SK-N-SH (cell line): ENCODE data around the gene ADRA1B. TPM values are rescaled to one million over a fixed set of nuclear protein-coding genes. Genes with fewer than 3 reads are reported as not detected.
A peak's percentile ranks its signal among the peaks of the same experiment; 100 is the strongest.

Source experiments
- CTCF ChIA-PET: fragments of 300-600, 350-600 bp; formaldehyde crosslinking; extraction: SDS; loops from one replicate; lab custom pipeline; 2021; lab: Yijun Ruan, JAX
- POLR2A ChIA-PET: fragments of 350-600 bp; sonication (Branson Sonifier 250); formaldehyde crosslinking; extraction: SDS; loops from one replicate; lab custom pipeline; 2020; ENCODE audit warnings: antibody characterized with exemption, inconsistent platforms; lab: Yijun Ruan, JAX
- DNase-seq: peaks from one replicate; pipeline ENCODE4 v3.0.0; 2012
- H2AFZ ChIP-seq: fragments of 200-600 bp; sonication (generic); 2 replicates; pipeline ENCODE4 v1.8.1; 2016; ENCODE audit warnings: antibody characterized with exemption, mild to moderate bottlenecking, low read depth
- H3F3A ChIP-seq: fragments of 200-600 bp; sonication (generic); replicated peaks from 2 replicates; pipeline ENCODE3; 2016; ENCODE audit warnings: antibody characterized with exemption, mild to moderate bottlenecking; ENCODE audit not compliant: insufficient read depth
- H3K27ac ChIP-seq, 2 experiments: fragments of 200-500 bp in 1 of 2; fragments of 200-600 bp in 1 of 2; sonication (Bioruptor generic) in 1 of 2; sonication (generic), shearing (Covaris generic) in 1 of 2; 2 replicates each; pipeline versions ENCODE4 v1.5.1 to v1.6.1; 2014 to 2016; ENCODE audit warnings: low read depth in 2 of 2, inconsistent platforms in 1 of 2, low read length in 1 of 2, mild to moderate bottlenecking in 1 of 2, mixed read lengths in 1 of 2
- H3K27me3 ChIP-seq: fragments of 200-600 bp; sonication (generic), shearing (Covaris generic); 2 replicates; pipeline ENCODE4 v1.6.1; 2016; ENCODE audit warnings: mixed run types; ENCODE audit not compliant: insufficient read depth
- H3K36me3 ChIP-seq, 2 experiments: fragments of 200-500 bp in 1 of 2; fragments of 200-600 bp in 1 of 2; sonication (Bioruptor generic) in 1 of 2; sonication (generic) in 1 of 2; replicated peaks in 1 of 2; 2 replicates each; pipeline versions ENCODE3 to v1.5.1; 2014 to 2016; ENCODE audit warnings: low read length in 1 of 2, mild to moderate bottlenecking in 1 of 2; ENCODE audit not compliant: insufficient read depth in 2 of 2, control insufficient read depth in 1 of 2
- H3K4me1 ChIP-seq, 2 experiments: fragments of 200-500 bp in 1 of 2; fragments of 200-600 bp in 1 of 2; sonication (Bioruptor generic) in 1 of 2; sonication (generic), shearing (Covaris generic) in 1 of 2; 2 replicates each; pipeline versions ENCODE4 v1.5.1 to v1.6.1; 2014 to 2016; ENCODE audit warnings: low read depth in 1 of 2, low read length in 1 of 2, mixed run types in 1 of 2; ENCODE audit not compliant: insufficient read depth in 2 of 2, control insufficient read depth in 1 of 2
- H3K4me2 ChIP-seq: fragments of 200-600 bp; sonication (generic), shearing (Covaris generic); 2 replicates; pipeline ENCODE4 v1.6.1; 2017; ENCODE audit warnings: mixed run types
- H3K4me3 ChIP-seq, 2 experiments: fragments of 200-500 bp in 1 of 2; fragments of 200-600 bp in 1 of 2; sonication (Bioruptor generic) in 1 of 2; sonication (generic), shearing (Covaris generic) in 1 of 2; 2 replicates each; pipeline versions ENCODE4 v1.5.1 to v1.8.1; 2014 to 2016; ENCODE audit warnings: low read depth in 2 of 2, inconsistent platforms in 1 of 2, low read length in 1 of 2, mild to moderate bottlenecking in 1 of 2, mixed read lengths in 1 of 2, moderate library complexity in 1 of 2
- H3K79me2 ChIP-seq: fragments of 200-600 bp; sonication (generic); 2 replicates; pipeline ENCODE4 v1.8.1; 2017; ENCODE audit warnings: mild to moderate bottlenecking; ENCODE audit not compliant: insufficient read depth
- H3K9ac ChIP-seq: fragments of 200-600 bp; sonication (generic); 2 replicates; pipeline ENCODE4 v1.6.1; 2017; ENCODE audit warnings: mixed run types
- H3K9me2 ChIP-seq: fragments of 200-600 bp; sonication (generic); 2 replicates; pipeline ENCODE4 v1.6.1; 2017; ENCODE audit warnings: mixed run types
- H3K9me3 ChIP-seq: fragments of 200-600 bp; sonication (generic); 2 replicates; pipeline ENCODE4 v1.6.1; 2017; ENCODE audit warnings: mixed run types, mild to moderate bottlenecking, moderate library complexity
- H4K20me1 ChIP-seq: fragments of 200-600 bp; sonication (generic); 2 replicates; pipeline ENCODE4 v1.6.1; 2017; ENCODE audit warnings: mild to moderate bottlenecking, mixed run types; ENCODE audit not compliant: insufficient read depth
- EP300 ChIP-seq, 2 experiments: IDR thresholded peaks; 2 replicates each; pipeline versions ENCODE4 v1.4.0 to v1.6.1; 2012; ENCODE audit warnings: borderline replicate concordance in 1 of 2, low read depth in 1 of 2, low read length in 1 of 2
- FOSL2 ChIP-seq: IDR thresholded peaks from 2 replicates; pipeline ENCODE4 v1.4.0; 2012; ENCODE audit warnings: low read depth, mild to moderate bottlenecking, moderate library complexity, borderline replicate concordance
- IRF3 ChIP-seq: fragments of 150-350 bp; IDR thresholded peaks from 2 replicates; pipeline ENCODE4 v1.6.1; 2016; ENCODE audit warnings: mild to moderate bottlenecking, low read depth, low read length
- JUND ChIP-seq: IDR thresholded peaks from 2 replicates; pipeline ENCODE4 v1.4.0; 2012
- MAX ChIP-seq: IDR thresholded peaks from 2 replicates; pipeline ENCODE4 v1.4.0; 2012; ENCODE audit warnings: low read depth
- MXI1 ChIP-seq: IDR thresholded peaks from 2 replicates; pipeline ENCODE4 v1.6.1; 2012; ENCODE audit warnings: mild to moderate bottlenecking, low read depth, low read length, improper control_type of control experiment
- NFIC ChIP-seq: IDR thresholded peaks from 2 replicates; pipeline ENCODE4 v1.4.0; 2012; ENCODE audit warnings: borderline replicate concordance
- NRF1 ChIP-seq: IDR thresholded peaks from 2 replicates; pipeline ENCODE4 v1.6.1; 2012; ENCODE audit warnings: low read depth, mild to moderate bottlenecking, low read length
- POLR2AphosphoS5 ChIP-seq: IDR thresholded peaks from 2 replicates; pipeline ENCODE4 v1.6.1; 2012; ENCODE audit warnings: low read depth, low read length
- RCOR1 ChIP-seq: fragments of 150-350 bp; IDR thresholded peaks from 2 replicates; pipeline ENCODE4 v1.6.1; 2017; ENCODE audit warnings: antibody characterized with exemption, low read length
- TAF1 ChIP-seq: IDR thresholded peaks from 2 replicates; pipeline ENCODE4 v1.6.1; 2012; ENCODE audit warnings: low read depth, mild to moderate bottlenecking, low read length, moderate library complexity, borderline replicate concordance
- TCF12 ChIP-seq: IDR thresholded peaks from 2 replicates; pipeline ENCODE4 v1.4.0; 2012
- YY1 ChIP-seq: IDR thresholded peaks from 2 replicates; pipeline ENCODE4 v1.4.0; 2012; ENCODE audit warnings: low read depth, mild to moderate bottlenecking
- WGBS: methylation state at CpG from one replicate; pipeline ENCODE4 v1.1.6; 2017; ENCODE audit warnings: low lambda C conversion rate; 5-methylcytosine and 5-hydroxymethylcytosine counted together
- polyA plus RNA-seq, 3 experiments: library from polyadenylated mRNA; depleted of rRNA; stranded (reverse); fragments of >200 nt; gene quantifications; 2 replicates each; pipeline ENCODE4 v1.2.3, GENCODE V29; 2012
- TF ChIP-seq, protein P1 (sequence below): IDR thresholded peaks from 2 replicates; pipeline ENCODE4; 2012
- TF ChIP-seq, protein P2 (sequence below): IDR thresholded peaks from 2 replicates; pipeline ENCODE4 v1.4.0; 2012; ENCODE audit warnings: low read depth, borderline replicate concordance

Gene ADRA1B
- polyA plus RNA-seq, 1 of the 3 experiments (the other 2 are of a cell fraction), result 2.2 TPM

- peaks cover 25% of the 10 kb centered on the region for H3F3A ChIP-seq
- H3K9me3 ChIP-seq, result no peaks in the 10 kb centered on the region
- H3K79me2 ChIP-seq, result peaks cover 32% of the 10 kb centered on the region
- ChIA-PET POLR2A (no interaction called here), CTCF (interaction anchor here (0.8 to 1.3 kb wide), 3 partner anchors 11 to 59 kb away, joined by 3 read pairs; no protein-coding TSS in a partner anchor)
- H3K36me3 ChIP-seq, result no peaks in the 10 kb centered on the region
- H3K4me1 ChIP-seq, result peaks cover 0 to 5% of the 10 kb centered on the region in 2 experiments; a peak in 1 of 4 replicates
- H3K4me3 ChIP-seq, result peak overlapping the region; percentile 1 to 58; a peak in 3 of 4 replicates
- no peaks in the 10 kb centered on the region for H3K9me2 ChIP-seq
- H3K27ac ChIP-seq, result peak overlapping the region in 1 of 2 experiments; percentile 83; a peak in 2 of 4 replicates
- DNase-seq, result no peak
- 19% methylated on average over 10 of the region's 12 CpGs for WGBS
- peak overlapping the region; percentile 80 for H3K4me2 ChIP-seq
- no peaks in the 10 kb centered on the region for H3K27me3 ChIP-seq
- H4K20me1 ChIP-seq, result no peaks in the 10 kb centered on the region
- H3K9ac ChIP-seq, result peak overlapping the region; percentile 41; the same call in 1 of the 2 replicates
- TF ChIP-seq RCOR1 (no peak), EP300 (IDR thresholded peaks at IDR 0.05; ENCODE audit: borderline replicate concordance in 1 of 2, low read depth in 1 of 2, low read length in 1 of 2) (peak in 1 of 2 experiments; percentile 51; a peak in 1 of 4 replicates), YY1 (no peak; the same call in 1 of the 2 replicates), TCF12 (peak; percentile 69), MAX (peak; percentile 54; the same call in 1 of the 2 replicates), TAF1 (no peak), NFIC (peak; percentile 72), NRF1 (no peak), JUND (peak; percentile 86), FOSL2 (peak; percentile 92), POLR2AphosphoS5 (0 out of 2 replicates have a peak, but pooled peaks have one; percentile 16), IRF3 (no peak), MXI1 (no peak)
- TF ChIP-seq, protein P1, sequence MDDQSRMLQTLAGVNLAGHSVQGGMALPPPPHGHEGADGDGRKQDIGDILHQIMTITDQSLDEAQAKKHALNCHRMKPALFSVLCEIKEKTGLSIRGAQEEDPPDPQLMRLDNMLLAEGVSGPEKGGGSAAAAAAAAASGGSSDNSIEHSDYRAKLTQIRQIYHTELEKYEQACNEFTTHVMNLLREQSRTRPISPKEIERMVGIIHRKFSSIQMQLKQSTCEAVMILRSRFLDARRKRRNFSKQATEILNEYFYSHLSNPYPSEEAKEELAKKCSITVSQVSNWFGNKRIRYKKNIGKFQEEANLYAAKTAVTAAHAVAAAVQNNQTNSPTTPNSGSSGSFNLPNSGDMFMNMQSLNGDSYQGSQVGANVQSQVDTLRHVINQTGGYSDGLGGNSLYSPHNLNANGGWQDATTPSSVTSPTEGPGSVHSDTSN, result peak; percentile 85
- TF ChIP-seq, protein P2, sequence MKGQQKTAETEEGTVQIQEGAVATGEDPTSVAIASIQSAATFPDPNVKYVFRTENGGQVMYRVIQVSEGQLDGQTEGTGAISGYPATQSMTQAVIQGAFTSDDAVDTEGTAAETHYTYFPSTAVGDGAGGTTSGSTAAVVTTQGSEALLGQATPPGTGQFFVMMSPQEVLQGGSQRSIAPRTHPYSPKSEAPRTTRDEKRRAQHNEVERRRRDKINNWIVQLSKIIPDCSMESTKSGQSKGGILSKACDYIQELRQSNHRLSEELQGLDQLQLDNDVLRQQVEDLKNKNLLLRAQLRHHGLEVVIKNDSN, result no peak
- H2AFZ ChIP-seq, result peak overlapping the region; percentile 86
Observed at GRCh38 chr5:159928122-159928909, 12.0 kb downstream of the ADRA1B start.
